Posterior cingulate gyrus (tissue), 11 donors: ENCODE data around the gene PTK6.
A peak's percentile ranks its signal among the peaks of the same experiment; 100 is the strongest.
"Not testable (repeated sequence)": the region's sequence is repeated elsewhere in the genome, so short reads cannot be mapped to it uniquely, and the experiment has no call there.

Experiments used
- DNase-seq, 10 donors: peaks; one replicate each; pipeline versions ENCODE4 v3.0.0 to v3.0.0-alpha.2; 2020 to 2021; ENCODE audit warnings: mixed read lengths in 3 of 10
- intact Hi-C: fragments of 100-400 bp; cut with DNase I; formaldehyde crosslinking; loops from one replicate; pipeline ENCODE4 v1.15.1; 2023

PTK6 gene

GRCh38 chr20:63536997-63537524, at the start of gene PTK6:
TSS of gene PTK6 (minus strand) at chr20:63537376. CDS start at chr20:63537314, 62 bp downstream.
- DNase-seq: peak in 1 of 10 donors; percentile 9
- intact Hi-C loops: no loop called here

GRCh38 chr20:63586797-63587196, 49.6 kb upstream of the PTK6 start:
- DNase-seq: peak in 1 of 10 donors; percentile 70
- intact Hi-C loops: no loop called here

GRCh38 chr20:63585616-63586565, 48.7 kb upstream of the PTK6 start:
- peak in 2 of 10 donors; percentile 18 to 57 for DNase-seq
- intact Hi-C loops: no loop called here

GRCh38 chr20:63582382-63583063, 45.3 kb upstream of the PTK6 start:
- DNase-seq: no peak
- intact Hi-C loops: no loop called here

DNA sequence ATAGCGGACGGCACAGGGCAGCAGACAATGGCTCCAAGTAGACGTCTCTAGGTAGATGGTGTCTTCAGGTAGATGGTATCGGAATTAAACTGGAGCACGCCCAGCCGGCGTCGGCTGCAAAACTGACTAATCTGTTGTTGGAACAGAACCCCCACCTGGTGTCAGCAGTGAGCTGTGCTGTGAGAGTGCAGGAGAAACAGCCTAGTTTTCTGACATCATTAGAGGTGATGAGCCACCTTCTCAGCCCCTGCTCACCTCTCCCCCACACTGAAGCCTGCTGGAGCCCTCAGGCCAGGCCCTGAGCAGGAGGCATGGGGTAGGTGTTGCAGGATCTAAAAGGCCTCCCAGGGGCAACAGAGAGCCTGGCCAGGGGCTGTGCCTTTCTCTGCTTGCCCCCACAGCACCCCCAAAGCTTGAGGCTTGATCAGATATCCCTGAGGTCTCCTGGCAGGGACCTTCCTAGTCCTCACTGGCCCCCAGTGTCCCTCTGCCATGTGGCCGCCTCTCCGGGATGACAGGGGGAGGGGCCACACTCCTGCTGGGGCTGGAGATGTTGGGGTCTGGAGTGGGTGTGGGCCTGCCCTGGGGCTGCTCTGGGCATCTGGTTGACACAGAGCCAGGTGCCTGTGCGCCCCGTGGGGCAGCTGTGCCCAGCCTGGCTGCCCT, 43.8 kb upstream of the PTK6 start:
- intact Hi-C loops: no loop called here
- DNase-seq: peak in 6 of 10 donors; percentile 23 to 87 (median 40)

- DNase-seq: no peak
- intact Hi-C loops: no loop called here
Measured at GRCh38 chr20:63579017-63579694, 42.0 kb upstream of the PTK6 start.

DNA sequence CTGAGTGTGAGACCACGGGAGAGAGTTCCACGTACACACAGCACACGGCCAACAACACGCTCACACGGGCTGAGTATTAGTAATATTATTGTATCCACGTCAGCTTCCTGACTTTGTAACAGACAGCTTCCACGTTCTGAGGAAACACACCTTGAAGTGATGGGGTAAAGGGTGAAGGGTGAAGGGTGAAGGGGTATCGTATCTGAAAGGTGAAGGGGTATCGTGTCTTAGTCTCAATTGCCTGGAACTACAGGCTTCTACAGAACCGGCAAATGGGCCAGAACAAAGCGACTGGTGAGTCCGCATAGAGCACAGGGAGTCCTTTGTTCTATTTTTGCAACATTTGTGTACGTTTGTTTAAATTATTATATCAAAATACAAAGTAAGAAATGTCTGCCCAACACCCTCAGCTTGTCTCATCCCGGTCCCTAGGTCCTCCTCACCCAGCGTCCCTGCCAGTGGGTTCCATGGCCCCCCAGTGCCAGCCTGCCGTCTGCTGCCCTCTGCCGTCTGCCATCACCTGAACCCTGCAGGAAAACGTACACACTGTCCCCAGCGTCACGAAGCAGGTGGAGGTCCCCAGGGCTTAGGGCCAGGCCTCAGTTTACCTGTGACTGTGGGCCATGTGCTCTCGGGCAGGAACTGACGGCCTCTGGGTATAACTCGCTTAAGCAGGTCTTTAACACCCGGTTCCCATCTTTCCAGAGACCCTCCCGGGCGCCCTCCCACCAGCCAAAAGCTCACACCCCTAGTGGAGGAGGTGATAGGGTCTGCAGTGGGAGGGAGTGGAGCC, 41.2 kb upstream of the PTK6 start:
- no peak for DNase-seq
- intact Hi-C loops: no loop called here

GRCh38 chr20:63577317-63577894, 40.2 kb upstream of the PTK6 start:
- intact Hi-C loops: no loop called here
- DNase-seq: peak in 4 of 10 donors; percentile 24 to 58 (median 32)

- intact Hi-C loops: no loop called here
- no peak for DNase-seq
Measured at GRCh38 chr20:63576311-63576710, 39.1 kb upstream of the PTK6 start.

GRCh38 chr20:63574829-63575743, 37.9 kb upstream of the PTK6 start:
- DNase-seq: no peak
- intact Hi-C loops: no loop called here

DNA sequence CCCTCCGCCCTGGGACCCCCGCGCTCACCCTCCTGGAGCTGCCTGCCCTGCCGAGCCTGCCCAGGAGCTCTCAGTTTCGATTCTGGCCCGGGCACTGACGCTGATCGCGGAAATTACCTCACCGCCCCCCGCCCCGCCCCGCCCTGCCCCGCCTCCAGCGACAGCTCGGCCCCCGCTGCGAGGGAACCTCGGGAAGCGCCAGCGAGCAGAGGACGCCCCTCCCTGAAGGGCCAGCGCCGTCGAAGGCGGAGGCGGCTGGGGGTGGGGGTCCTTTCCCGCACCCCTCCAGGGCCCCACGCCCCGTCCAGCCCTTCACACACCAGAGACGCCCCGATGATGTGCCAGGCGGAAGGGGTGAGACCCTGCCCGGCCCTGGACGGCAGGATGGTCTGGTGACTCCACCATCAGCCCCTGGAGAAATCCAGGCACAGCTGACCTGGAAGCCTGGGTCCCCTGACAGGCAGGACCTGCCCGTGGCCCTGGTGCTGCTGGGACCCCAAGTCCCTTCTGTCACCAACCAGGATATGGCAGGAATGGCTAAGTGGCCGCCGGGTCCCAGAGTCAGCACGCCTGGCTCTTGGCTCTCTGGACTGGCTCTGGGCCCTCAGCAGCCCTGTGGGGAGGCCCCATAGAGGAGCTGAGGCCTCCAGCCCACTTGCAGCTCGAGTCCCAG, 37.1 kb upstream of the PTK6 start, which contains the start of gene HELZ2:
Gene HELZ2, minus strand, starts transcription at position 84 of the 673 bp plus-strand sequence. CDS start 1,854 bp downstream, outside the sequence.
- intact Hi-C loops: no loop called here

DNA sequence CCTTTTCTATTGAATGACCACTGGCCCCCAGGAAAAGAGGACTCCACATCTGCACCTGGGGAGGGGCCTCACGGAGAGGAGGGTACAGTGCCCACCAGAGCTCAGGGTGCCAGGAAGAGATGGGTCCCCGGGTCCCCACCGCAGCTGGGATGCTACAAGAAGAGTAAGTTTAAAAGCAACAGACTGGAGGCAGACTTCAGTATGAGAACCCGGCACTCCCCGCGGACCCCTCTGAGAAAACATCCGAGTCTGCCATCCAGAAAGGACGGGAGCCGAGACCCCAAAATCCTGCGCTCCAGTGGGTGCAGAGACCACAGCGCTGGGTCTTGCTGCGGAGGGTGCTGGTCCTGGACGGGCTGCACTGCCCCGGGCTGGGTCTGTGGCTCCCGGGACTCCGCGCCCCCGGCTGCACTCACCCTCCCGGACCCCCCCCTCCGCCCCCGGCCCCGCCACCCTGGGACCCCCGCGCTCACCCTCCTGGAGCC, 36.5 kb upstream of the PTK6 start:
- intact Hi-C loops: no loop called here
- DNase-seq: no peak

More for the DNA sequence above, 37.1 kb upstream of the PTK6 start, which contains the start of gene HELZ2:
- peak in 4 of 10 donors; percentile 24 to 39 (median 34) for DNase-seq

DNA sequence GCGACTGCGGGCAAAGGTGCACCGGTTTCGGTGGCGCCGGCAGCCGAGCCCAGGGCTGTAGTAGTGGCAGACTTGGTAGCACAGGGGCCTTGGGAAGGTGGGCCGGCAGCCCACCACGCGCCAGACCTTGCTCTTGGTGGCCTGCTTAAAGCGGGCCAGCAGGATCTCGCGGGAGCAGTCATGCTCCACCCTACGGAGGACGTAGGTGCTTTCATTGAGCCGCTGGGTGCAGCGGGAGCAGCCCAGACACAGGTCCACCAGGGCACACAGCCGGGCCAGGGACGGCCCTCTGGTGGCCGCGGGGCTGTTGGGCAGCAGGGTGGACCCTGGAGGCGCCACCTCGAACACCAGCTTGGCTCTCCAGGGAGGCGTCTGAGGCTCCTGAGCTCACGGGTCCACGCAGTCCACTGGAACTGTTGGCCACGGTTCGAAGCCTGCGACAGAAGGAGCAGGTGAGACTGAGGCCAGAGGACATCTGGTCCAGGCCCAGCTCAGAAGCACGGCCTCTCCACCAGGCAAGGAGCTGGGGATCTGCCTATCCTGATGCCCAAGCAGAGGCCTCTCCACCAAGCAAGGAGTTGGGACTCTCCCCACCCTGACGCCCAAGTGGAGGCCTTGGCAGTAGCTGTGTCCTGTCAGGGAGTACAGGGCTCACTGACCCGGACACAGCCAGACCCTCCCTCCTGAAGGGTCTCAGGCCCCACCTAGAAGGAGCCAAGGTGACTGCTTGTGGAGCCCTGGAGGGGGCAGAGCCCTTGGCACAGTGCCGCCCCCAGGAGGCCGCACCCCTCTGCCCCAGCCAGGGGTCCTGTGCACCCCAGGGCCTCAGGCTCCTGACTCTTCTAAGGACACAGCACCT, 35.8 kb upstream of the PTK6 start:
- intact Hi-C loops: no loop called here
- DNase-seq: no peak

DNA sequence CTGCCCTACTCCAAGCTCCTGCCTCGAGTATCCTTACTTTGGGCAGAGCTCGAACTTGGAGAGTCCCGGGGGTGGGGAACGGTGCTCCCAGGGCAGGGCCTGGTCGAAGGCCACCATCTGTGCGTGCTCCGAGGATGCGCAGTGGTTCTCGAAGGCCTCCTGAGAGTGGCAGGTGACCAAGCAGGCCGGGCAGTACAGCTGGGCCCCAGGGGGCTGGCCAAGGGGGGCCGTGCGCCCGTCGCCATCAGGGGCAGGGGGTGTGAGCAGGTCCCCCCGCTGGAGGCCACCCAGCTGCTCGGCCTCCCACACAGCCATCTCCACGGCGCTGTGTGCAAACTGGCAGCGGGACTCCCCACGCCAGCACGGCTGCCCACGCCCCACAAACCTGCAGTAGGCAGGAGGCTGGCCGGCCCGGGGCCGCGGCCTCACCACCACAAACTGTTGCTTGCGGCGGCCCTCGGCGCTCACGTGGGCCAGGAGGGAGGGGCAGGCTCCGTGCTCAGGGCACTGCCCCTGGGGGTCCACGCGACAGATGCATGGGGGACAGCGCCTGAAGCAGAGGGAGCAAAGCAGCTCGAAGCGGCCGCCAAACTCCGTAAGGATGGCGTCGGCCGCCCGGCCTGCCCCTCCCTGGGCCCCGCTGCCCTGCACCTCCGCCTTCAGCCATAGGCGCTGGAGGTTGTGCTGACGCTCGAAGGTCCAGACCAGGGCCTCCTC, 35.1 kb upstream of the PTK6 start:
- DNase-seq: no peak
- intact Hi-C loops: no loop called here

- intact Hi-C loops, DNase-seq: not testable (repeated sequence)
Measured at GRCh38 chr20:63571087-63571478, 33.9 kb upstream of the PTK6 start.
